Colon (tissue), 2 donors: Measurements from ENCODE around the gene HIRIP3.
"Not testable (repeated sequence)": the region's sequence is repeated elsewhere in the genome, so short reads cannot be mapped to it uniquely, and the experiment has no call there.

Experiments
- FAIRE-seq: peaks from 2 replicates; lab custom pipeline; 2012; peaks lifted over from hg19 to GRCh38; lab: Jason Lieb, UNC
- donor health status: control.
- donor health status: control.

HIRIP3 gene

GRCh38 chr16:30016555-30017276, 21.3 kb upstream of the HIRIP3 start:
- no peak for FAIRE-seq

- FAIRE-seq: not testable (repeated sequence)
Measured at GRCh38 chr16:30015450-30015849, 20.0 kb upstream of the HIRIP3 start.

DNA sequence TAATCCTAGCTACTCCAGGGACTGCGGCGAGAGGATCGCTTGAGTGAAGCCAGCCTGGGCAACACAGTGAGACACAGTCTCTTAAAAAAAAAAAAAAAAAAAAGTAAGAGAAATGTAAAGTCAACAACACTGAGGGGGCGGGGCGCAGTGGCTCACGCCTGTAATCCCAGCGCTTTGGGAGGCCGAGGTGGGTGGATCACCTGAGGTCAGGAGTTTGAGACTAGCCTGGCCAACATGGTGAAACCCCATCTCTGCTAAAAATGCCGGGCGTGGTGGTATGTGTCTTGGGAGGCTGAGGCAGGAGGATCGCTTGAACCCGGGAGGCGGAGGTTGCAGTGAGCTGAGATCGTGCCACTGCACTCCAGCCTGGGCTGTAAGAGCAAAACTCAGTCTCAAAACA, 17.2 kb upstream of the HIRIP3 start:
- FAIRE-seq: not testable (repeated sequence)

DNA sequence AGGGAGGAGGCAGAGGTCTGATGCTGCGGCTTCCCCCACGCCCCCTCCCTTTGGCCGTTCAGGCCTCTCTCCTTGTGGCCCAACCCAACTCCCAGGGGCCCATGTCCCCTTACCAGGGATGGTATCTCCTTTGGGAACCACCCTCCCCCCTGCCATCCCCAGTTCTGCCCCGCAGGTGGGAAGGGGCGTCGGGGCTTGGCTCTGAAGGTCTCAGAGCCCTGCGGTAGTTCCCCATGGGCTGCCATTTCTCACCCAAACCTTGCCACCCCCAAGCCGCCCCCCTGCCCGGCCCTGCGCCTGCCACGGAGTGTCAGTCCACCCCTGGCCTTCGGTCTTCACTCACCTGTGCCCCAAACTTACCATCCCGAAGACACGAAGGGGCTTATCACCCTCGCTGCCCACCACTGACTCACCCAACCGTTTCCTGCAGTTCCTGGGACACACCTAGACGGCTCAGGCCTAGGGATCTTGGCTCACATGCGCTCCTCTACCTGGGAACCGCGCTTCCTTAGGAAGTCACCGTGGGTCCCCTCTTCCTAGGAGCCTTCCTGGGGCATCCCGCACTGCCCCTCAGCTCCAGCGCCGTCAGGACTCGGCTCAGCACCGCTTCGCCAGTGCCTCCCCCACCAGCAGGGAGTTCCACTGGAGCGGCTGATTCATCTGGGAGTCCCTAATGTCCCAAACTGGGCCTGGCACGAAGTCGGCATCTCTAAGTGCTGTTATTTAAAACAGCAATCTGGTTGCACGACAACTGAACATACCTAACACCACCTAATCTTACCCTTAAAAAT, 16.5 kb upstream of the HIRIP3 start:
- no peak for FAIRE-seq

GRCh38 chr16:30010844-30011713, 15.7 kb upstream of the HIRIP3 start, which contains the start of gene DOC2A:
DOC2A (minus strand) TSS chr16:30011027; CDS start chr16:30010222, 805 bp downstream.
- no peak for FAIRE-seq

DNA sequence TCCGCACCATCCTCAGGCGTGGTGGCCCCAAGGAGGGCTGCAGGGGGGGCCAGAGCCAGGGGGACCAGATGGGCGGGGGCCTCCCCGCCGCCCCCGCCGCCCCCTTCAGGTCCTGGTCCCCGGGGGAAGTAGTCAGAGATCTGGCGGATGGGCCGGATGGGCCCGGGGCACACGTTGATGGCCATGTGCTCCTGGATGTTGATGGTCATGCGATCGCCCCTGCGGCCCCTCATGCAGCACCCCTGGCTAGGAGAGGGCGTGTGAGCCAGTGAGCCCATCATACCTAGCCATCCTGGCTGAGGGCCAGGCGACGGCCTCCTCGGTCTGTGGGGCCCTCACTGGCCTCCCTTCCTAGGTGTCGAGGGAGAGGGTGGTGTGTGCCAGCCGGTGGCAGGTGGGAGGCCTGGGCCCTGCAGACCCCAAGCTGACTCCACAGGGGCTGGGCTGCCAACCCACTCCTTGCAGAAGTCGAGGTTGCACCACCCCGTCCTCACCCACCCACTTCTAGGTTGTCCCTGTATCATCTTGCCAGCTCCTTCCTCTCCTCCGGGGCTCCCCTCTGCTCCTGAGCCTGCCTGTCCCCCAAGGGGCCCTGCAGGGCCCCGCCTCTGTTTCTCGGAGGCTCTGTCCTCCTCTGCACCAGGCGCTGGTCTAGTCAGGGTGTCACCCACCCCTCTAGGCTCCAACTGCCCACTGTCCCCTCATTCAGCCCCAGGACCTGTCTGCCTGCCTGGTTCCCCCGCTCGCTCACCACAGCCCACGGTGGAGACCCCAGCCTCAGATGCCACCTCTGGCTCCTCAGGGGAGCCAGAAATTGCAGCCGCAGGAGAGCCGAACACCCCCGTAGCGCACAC, 14.8 kb upstream of the HIRIP3 start:
- FAIRE-seq: no peak

DNA sequence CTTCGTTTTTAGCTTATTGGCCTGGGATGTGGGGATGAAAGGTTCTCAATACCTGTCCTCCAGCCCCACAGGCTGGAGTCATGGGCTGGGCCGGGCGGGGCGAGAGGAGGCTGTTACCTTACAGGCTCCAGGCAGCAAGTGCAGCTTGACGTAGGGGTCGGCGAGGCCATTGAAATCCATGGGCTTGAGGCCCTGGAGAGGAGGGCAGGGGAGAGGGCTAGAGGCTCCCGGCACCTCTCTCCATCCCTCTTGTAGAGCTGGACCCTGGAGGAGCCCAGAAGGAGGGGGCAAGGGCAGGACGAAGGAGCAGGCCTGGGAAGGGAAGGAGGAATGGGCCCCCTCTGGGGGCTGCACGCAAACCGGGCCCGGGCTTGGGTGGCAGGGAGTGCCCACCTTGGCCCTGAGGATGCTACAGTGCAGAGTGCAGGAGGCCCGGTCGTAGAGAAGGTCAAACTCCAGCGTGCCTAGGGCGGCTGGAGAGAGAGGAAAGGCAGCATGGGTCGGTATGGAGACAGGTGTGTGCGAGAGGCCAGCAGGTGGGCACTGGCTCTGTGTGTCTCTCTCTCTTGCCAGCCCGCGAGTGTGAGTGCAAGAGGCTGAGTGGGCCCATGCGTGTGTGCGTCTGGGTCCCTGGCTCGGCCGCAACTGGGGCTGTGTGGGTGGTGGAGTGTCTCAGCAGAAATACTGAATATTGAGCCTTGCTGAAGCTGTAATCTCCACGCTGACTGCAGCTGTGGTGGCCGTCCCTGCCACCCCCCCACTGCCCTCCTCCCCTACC, 13.9 kb upstream of the HIRIP3 start:
- no peak for FAIRE-seq

DNA sequence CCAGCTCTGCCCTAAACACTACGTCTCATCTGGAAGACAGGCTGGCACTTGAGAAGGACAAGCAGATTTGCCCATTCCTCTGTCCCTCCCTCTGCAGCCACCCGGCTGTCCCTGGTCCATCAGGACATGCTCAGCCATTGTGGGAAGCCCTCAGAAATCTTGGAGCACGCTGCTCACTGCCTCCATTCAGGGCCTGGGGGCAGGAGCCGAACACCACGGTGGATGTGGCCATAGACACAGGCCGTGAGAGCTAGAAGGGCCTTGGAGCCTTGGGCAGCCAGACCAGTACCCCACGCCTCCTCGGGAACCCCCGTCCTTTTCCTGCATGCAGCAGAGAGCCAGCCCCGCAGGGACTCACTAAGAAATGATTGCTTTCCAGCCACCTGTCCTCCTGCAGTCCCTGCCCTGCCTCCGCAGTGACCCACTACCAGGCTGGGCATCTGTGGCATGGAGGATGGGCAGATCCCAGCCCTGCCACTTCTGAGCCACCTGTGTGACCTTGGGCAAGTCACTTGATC, 12.0 kb upstream of the HIRIP3 start:
- no peak for FAIRE-seq

DNA sequence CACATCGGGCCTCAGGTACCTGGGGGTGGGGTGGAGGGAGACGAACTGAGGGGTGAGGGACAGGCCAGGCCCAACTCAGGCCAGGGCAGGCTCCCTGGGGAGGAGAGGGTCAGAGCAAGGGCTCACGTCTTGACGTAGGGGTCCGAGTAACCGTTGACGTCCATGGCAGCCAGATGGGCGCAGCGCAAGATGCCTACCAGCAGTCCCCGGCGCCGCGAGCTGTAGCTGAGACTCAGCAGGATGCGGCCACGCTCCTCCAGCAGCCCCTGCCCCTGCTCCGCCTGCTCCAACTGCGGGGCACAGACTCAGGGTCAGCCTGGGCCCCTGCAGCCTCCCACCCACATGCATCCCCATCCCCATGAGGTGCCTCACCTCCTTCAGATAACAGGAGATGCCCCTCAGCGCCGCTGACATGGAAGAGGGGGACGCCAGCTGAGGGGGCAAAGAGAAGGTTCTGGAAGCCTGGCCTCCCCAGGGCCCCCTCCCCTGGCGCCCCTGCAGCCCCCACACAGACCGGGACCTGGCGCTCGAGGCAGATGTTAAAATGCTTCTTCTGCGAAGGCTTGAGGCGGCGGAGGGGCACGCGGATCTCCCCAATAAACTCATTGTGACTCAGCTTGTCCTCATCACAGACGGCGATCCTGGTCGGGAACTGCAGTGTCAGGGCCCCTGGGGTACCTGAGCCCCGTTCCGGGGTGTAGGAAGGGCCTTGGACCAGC, 11.4 kb upstream of the HIRIP3 start:
- no peak for FAIRE-seq

GRCh38 chr16:30006095-30006473, 10.7 kb upstream of the HIRIP3 start:
- FAIRE-seq: no peak

- FAIRE-seq: no peak
Measured at GRCh38 chr16:30005341-30006094, 10.1 kb upstream of the HIRIP3 start.

DNA sequence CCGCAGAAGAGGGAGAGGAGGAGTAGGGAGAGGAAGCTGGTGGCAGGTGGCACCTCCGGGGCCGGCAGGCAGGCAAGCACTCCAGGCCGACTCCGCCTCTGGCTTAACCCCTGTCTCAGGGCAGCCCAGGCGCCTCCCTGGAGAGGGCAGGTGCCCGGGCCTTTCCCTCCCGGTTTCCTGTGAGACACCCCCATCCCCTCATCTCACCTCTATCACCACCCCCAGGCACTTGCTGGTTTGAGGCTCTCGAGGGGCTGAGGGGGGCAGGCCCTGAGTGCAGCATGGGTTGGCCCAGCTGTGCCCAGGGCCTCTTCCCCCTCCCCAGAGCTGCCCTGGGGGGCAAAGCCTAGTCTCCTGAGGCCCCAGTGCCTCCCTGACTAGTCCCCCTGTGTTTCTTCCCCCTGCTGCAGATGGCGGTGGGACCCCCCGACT, 9.4 kb upstream of the HIRIP3 start:
- FAIRE-seq: no peak

DNA sequence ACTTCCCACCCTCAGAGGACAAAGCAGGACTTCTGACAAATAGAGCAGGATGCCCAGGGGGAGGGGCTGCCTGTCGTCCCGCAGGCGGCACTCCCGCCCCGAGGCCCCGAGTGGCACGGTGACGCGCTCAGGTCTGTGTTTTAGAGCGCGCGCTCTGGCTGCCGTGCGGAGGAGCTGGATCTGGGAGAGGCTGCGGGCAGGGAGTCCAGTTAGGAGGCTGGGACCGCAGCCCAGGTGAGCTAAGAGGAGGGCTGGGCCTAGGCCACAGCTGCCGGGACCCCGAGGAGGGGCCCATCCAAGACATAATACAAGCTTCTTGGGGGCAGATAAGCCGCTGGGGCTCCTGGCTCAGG, 9.0 kb upstream of the HIRIP3 start:
- FAIRE-seq: no peak

DNA sequence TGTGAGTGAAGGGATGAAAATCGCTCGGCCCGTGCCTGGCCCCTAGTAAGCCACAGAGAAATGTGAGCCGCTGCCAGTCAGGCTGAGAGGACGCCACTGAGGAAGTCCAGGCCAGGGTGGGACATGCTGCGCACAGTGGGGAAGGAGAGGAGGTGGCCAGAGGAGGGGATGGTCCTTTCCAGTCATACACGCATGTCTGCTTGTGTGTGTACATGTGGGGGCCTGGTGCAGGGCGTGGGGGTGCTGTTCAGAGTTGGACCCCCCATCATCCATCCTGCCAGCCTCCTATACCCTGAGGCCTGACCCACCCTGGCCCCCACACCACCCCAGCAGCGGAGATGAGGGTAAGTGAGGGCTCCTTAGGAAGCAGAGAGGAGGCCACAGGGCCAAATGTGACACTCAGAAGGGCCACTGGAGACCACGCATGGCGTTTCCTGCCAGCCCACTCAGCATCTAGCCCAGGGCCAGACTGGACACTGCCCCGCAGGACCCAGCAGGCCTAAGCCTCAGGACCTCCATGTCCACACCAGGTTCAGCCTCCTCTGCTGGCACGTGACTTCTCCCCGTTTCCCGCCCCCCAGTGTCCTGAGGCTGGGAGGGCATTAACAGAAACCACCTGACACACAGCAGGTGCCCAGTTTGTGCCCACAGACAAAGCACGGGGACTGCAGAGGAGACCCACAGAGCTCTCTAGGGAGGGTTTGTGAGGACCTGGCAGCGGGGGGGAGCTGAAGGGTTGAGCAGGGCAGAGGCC, 8.4 kb upstream of the HIRIP3 start:
- no peak for FAIRE-seq

GRCh38 chr16:30002614-30003346, 7.4 kb upstream of the HIRIP3 start:
- FAIRE-seq: no peak

GRCh38 chr16:30000735-30001631, 5.6 kb upstream of the HIRIP3 start:
- no peak for FAIRE-seq

GRCh38 chr16:29999605-30000004, 4.2 kb upstream of the HIRIP3 start:
- no peak for FAIRE-seq
